K562 (cell line): ENCODE results near the gene FXR1. TPM values are rescaled to one million over a fixed set of nuclear protein-coding genes. Genes with fewer than 3 reads are reported as not detected.

Experiments
- CHD4 ChIP-seq: fragments of 200-600 bp; sonication (generic); IDR thresholded peaks from 3 replicates; pipeline ENCODE4 v1.6.1; 2012; ENCODE audit warnings: low read depth, mild to moderate bottlenecking, mixed read lengths, low read length, inconsistent platforms; ENCODE audit not compliant: insufficient read depth, insufficient replicate concordance, poor library complexity, severe bottlenecking
- DACH1 ChIP-seq: fragments of 450-650 bp; IDR thresholded peaks from 2 replicates; pipeline ENCODE4 v1.6.1; 2018; ENCODE audit not compliant: partially characterized antibody
- E2F5 ChIP-seq: sonication (generic); formaldehyde crosslinking; IDR thresholded peaks from 2 replicates; pipeline ENCODE4 v1.8.0; 2022; ENCODE audit warnings: mild to moderate bottlenecking, missing genetic modification reagents
- ELF4 ChIP-seq: fragments of 450-650 bp; formaldehyde crosslinking; IDR thresholded peaks from 2 replicates; pipeline ENCODE4 v1.4.0; 2022; ENCODE audit warnings: missing genetic modification characterization
- EP300 ChIP-seq: IDR thresholded peaks from 2 replicates; pipeline ENCODE4 v1.6.1; 2012; ENCODE audit warnings: low read length, improper control_type of control experiment
- EWSR1 ChIP-seq: fragments of 450-650 bp; IDR thresholded peaks from 2 replicates; pipeline ENCODE4 v1.6.1; 2018; ENCODE audit warnings: borderline replicate concordance, mild to moderate bottlenecking, low read depth, moderate library complexity; ENCODE audit not compliant: partially characterized antibody
- FOXK1 ChIP-seq: sonication (generic); formaldehyde crosslinking; IDR thresholded peaks from 2 replicates; pipeline ENCODE4 v1.8.0; 2022; ENCODE audit warnings: missing genetic modification reagents, mild to moderate bottlenecking, borderline replicate concordance
- HBP1 ChIP-seq: fragments of 450-650 bp; formaldehyde crosslinking; IDR thresholded peaks from 2 replicates; pipeline ENCODE4 v1.4.0; 2022; ENCODE audit warnings: missing genetic modification characterization
- NR2C1 ChIP-seq, 2 experiments: fragments of 450-650 bp; IDR thresholded peaks; 2 replicates each; pipeline ENCODE4 v1.6.1; 2017; ENCODE audit warnings: mild to moderate bottlenecking in 2 of 2, antibody characterized with exemption in 1 of 2, inconsistent platforms in 1 of 2, missing compliant biosample characterization in 1 of 2, missing genetic modification characterization in 1 of 2
- PCBP2 ChIP-seq: fragments of 200-400 bp; formaldehyde crosslinking; IDR thresholded peaks from 2 replicates; pipeline ENCODE4 v1.6.1; 2018; ENCODE audit warnings: low read length, low read depth, mild to moderate bottlenecking, moderate library complexity; ENCODE audit not compliant: poor library complexity, severe bottlenecking
- PRDM10 ChIP-seq: fragments of 450-650 bp; IDR thresholded peaks from 2 replicates; pipeline ENCODE4 v1.6.1; 2018; ENCODE audit not compliant: partially characterized antibody
- TBL1XR1 ChIP-seq, 2 experiments: IDR thresholded peaks; 2 replicates each; pipeline ENCODE4 v1.6.1; 2012; ENCODE audit warnings: improper control_type of control experiment in 2 of 2, low read length in 2 of 2, mild to moderate bottlenecking in 1 of 2
- TCF7L2 ChIP-seq: fragments of 150-350 bp; IDR thresholded peaks from 2 replicates; pipeline ENCODE4 v1.6.1; 2016; ENCODE audit warnings: low read depth, mild to moderate bottlenecking, low read length, moderate library complexity
- TEAD1 ChIP-seq, 2 experiments: fragments of 450-650 bp in 1 of 2; sonication (generic) in 1 of 2; formaldehyde crosslinking; IDR thresholded peaks; 2 replicates each; pipeline versions ENCODE4 v1.4.0 to v1.8.0; 2020 to 2022; ENCODE audit warnings: mild to moderate bottlenecking in 2 of 2, missing genetic modification reagents in 1 of 2
- TRIM24 ChIP-seq, 2 experiments: fragments of 450-650 bp; IDR thresholded peaks; 2 replicates each; pipeline ENCODE4 v1.6.1; 2016
- TRIM28 ChIP-seq: fragments of 450-650 bp; IDR thresholded peaks from 2 replicates; pipeline ENCODE4 v1.6.1; 2017
- ZC3H4 ChIP-seq: sonication (generic); formaldehyde crosslinking; IDR thresholded peaks from 2 replicates; pipeline ENCODE4 v1.9.0; 2021; ENCODE audit warnings: missing genetic modification reagents, borderline replicate concordance
- ZNF12 ChIP-seq: sonication (generic); formaldehyde crosslinking; IDR thresholded peaks from 2 replicates; pipeline ENCODE4 v1.4.0; 2020; ENCODE audit warnings: mild to moderate bottlenecking, missing genetic modification reagents
- ZNF134 ChIP-seq: fragments of 250-450 bp; sonication (Bioruptor Pico); conservative IDR thresholded peaks from 2 replicates; pipeline ENCODE4 v1.4.0; 2020
- ZNF212 ChIP-seq: fragments of 450-650 bp; formaldehyde crosslinking; IDR thresholded peaks from 2 replicates; pipeline ENCODE4 v1.4.0; 2020; ENCODE audit warnings: mild to moderate bottlenecking
- ZNF551 ChIP-seq: fragments of 250-450 bp; sonication (Bioruptor Pico); IDR thresholded peaks from 2 replicates; pipeline ENCODE4 v1.5.0; 2021; ENCODE audit warnings: mild to moderate bottlenecking, moderate library complexity
- ZNF766 ChIP-seq: fragments of 200-800 bp; sonication (Bioruptor generic); conservative IDR thresholded peaks from 2 replicates; pipeline ENCODE4 v1.6.1; 2016; ENCODE audit warnings: missing genetic modification characterization, missing compliant biosample characterization
- polyA plus RNA-seq, 8 experiments: library from polyadenylated mRNA; depleted of rRNA in 4 of 8; stranded (reverse) in 5 of 8; unstranded in 3 of 8; fragments of >200 nt; fragmentation: Nextera tagmentation in 2 of 8; fragmentation: Illumina TruSeq in 1 of 8; extraction: Ambion mirVana in 2 of 8; extraction: Trizol in 1 of 8; gene quantifications; 2 replicates each; pipeline versions ENCODE4 v1.2.1 to v1.2.3, GENCODE V29; 2011 to 2014; ENCODE audit warnings: inconsistent platforms in 1 of 8, missing spikeins in 1 of 8
- total RNA-seq, 7 experiments: library from RNA; depleted of rRNA in 6 of 7; stranded (reverse); fragments of >200 nt in 6 of 7; fragmentation: Illumina TruSeq in 2 of 7; extraction: Trizol in 2 of 7; gene quantifications; 2 replicates each; pipeline versions ENCODE4 v1.2.1 to v1.2.3, GENCODE V29; 2011 to 2021; ENCODE audit warnings: low replicate concordance in 1 of 7

The FXR1 gene
- total and polyA plus RNA-seq, 9 of the 15 experiments (the other 6 are each of a cell fraction or from before 2014, with no cell fraction given), result 59.4 to 177 (median 136) TPM

- TF ChIP-seq TRIM24 (IDR thresholded peaks at IDR 0.05), result no peak
- 0 out of 2 replicates have a peak, but pooled peaks have one; percentile 40 for TF ChIP-seq ZNF766
- no peak for TF ChIP-seq FOXK1
- no peak for TF ChIP-seq ZNF551 (CRISPR knock-in tag)
- peak; percentile 38; the same call in 1 of the 2 replicates for TF ChIP-seq NR2C1 (IDR thresholded peaks at IDR 0.05)
- TF ChIP-seq NR2C1 (tag; IDR thresholded peaks at IDR 0.05), result no peak
- TF ChIP-seq TRIM28, result no peak
- TF ChIP-seq PCBP2, result no peak
- no peak for TF ChIP-seq TCF7L2
- TF ChIP-seq TBL1XR1 (IDR thresholded peaks at IDR 0.05; ENCODE audit: low read length in 2 of 2), result no peak
- no peak for TF ChIP-seq EP300
- TF ChIP-seq E2F5 (CRISPR knock-in tag), result no peak
- no peak for TF ChIP-seq EWSR1
- TF ChIP-seq ZNF134 (CRISPR knock-in tag), result no peak
- TF ChIP-seq ELF4, result no peak
- TF ChIP-seq ZNF212, result no peak
- TF ChIP-seq DACH1, result no peak
- TF ChIP-seq TEAD1 (CRISPR knock-in tag; IDR thresholded peaks at IDR 0.05), result peak in 1 of 2 experiments; percentile 25; a peak in 1 of 4 replicates
- no peak for TF ChIP-seq HBP1
- TF ChIP-seq ZNF12, result no peak
- TF ChIP-seq CHD4, result no peak
- no peak for TF ChIP-seq ZC3H4 (CRISPR knock-in tag)
- no peak for TF ChIP-seq PRDM10
Measured at GRCh38 chr3:180912304-180913296, at the start of gene FXR1 (continued).
